ENCODE results near the gene FUBP1. TPM values are rescaled to one million over a fixed set of nuclear protein-coding genes. Genes with fewer than 3 reads are reported as not detected.
"Not testable (repeated sequence)": the region's sequence is repeated elsewhere in the genome, so short reads cannot be mapped to it uniquely, and the experiment has no call there.

Gene FUBP1
- total RNA-seq, 2 experiments from 2014 or later: 223 to 228 TPM

DNA sequence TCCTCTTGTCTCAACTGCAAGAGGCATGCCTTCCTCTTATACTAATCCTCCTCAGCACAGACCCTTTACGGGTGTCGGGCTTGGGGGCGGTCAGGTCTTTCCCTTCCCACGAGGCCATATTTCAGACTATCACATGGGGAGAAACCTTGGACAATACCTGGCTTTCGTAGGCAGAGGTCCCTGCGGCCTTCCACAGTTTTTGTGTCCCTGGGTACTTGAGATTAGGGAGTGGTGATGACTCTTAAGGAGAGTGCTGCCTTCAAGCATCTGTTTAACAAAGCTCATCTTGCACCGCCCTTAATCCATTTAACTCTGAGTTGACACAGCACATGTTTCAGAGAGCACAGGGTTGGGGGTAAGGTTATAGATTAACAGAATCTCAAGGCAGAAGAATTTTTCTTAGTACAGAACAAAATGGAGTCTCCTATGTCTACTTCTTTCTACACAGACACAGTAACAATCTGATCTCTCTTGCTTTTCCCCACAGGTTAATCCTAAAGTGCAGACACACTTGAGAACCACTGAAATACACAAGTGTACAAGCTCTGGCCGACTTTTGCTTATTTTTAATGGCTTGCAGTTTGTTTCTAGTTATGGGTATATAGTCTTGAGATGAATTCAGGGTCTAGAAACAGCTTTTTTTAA is 4.6 kb upstream of the FUBP1 start:
- H3K4me3 Mint-ChIP-seq; H3K27me3 Mint-ChIP-seq; POLR2A ChIA-PET; ATAC-seq (ENCODE audit: low read depth); H3K9me3 Mint-ChIP-seq; DNase-seq; H3K27ac Mint-ChIP-seq: not testable (repeated sequence)
- Mint-ChIP-seq H3K36me3 (peaks cover 26% of the 10 kb centered on the region), H3K4me1 (peaks cover 26% of the 10 kb centered on the region)

DNA sequence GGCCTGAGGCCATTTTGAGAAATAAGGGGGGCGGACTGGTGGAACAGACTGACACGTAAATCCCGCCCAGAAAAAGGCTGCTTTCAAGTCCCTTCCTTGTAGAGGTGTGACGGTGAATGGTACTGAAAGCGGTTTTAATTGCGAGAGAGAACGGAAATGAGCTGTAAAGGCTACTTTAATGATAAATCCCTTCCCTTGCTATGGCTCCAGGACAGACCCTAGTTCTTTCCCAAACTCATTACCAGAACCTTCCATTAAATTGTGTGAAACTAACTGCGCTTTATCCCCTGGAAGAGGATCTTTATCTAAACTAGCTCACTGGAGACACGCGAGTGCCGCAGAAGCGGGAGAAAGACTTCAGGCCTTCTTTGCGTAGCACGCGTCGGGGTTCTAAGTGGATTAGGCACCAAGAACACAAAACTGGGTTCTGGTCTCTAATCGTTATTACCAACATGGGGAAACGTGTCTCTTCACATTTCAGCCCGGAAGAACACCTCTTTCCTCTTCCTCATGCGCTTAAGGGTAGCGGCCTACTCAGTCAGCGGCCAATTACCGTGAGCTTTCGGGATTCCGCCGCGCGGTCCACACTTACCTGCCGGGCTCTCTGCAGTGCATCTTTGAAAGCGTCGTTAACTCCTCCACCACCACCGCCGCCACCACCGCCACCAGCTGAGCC is 441 bp downstream of the FUBP1 start:
- ATAC-seq (ENCODE audit: low read depth) (peak; percentile 69), DNase-seq (peak; percentile 44)
- no peak overlapping the region for H3K27ac Mint-ChIP-seq
- POLR2A ChIA-PET: interaction anchor here (0.6 to 7.7 kb wide), 17 partner anchors 11 to 671 kb away, joined by 3 to 224 read pairs (median 6); partner anchors contain the start of genes DNAJB4, IFI44, IFI44L and MIGA1
- peaks cover 25% of the 10 kb centered on the region for H3K36me3 Mint-ChIP-seq
- H3K27me3 Mint-ChIP-seq: no peaks in the 10 kb centered on the region
- H3K4me1 Mint-ChIP-seq: peaks cover 35% of the 10 kb centered on the region
- H3K4me3 Mint-ChIP-seq: no peak overlapping the region
- no peaks in the 10 kb centered on the region for H3K9me3 Mint-ChIP-seq

DNA sequence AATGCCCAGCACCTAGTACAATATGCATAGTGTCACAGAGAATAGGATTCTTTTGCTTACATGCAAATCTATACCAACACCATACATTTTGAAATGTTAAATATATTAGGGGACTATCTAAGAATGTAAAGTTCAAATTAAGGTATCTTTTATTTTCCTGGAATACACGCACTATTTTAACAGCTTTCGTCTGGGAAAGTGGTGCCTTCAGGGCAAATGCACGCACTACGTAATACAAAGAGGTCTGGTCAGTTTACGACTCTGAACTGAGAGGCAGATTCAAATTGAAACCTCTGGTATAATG is 931 bp downstream of the FUBP1 start:
- no peaks in the 10 kb centered on the region for H3K9me3 Mint-ChIP-seq
- no peak overlapping the region for H3K27ac Mint-ChIP-seq
- ATAC-seq (ENCODE audit: low read depth) (no peak), DNase-seq (no peak)
- POLR2A ChIA-PET: interaction anchor here (0.7 to 7.7 kb wide), 12 partner anchors 11 to 672 kb away, joined by 3 to 224 read pairs (median 8); partner anchors contain the start of genes DNAJB4, IFI44, IFI44L and MIGA1
- peaks cover 35% of the 10 kb centered on the region for H3K4me1 Mint-ChIP-seq
- peaks cover 25% of the 10 kb centered on the region for H3K36me3 Mint-ChIP-seq
- H3K4me3 Mint-ChIP-seq: no peak overlapping the region
- no peaks in the 10 kb centered on the region for H3K27me3 Mint-ChIP-seq

DNA sequence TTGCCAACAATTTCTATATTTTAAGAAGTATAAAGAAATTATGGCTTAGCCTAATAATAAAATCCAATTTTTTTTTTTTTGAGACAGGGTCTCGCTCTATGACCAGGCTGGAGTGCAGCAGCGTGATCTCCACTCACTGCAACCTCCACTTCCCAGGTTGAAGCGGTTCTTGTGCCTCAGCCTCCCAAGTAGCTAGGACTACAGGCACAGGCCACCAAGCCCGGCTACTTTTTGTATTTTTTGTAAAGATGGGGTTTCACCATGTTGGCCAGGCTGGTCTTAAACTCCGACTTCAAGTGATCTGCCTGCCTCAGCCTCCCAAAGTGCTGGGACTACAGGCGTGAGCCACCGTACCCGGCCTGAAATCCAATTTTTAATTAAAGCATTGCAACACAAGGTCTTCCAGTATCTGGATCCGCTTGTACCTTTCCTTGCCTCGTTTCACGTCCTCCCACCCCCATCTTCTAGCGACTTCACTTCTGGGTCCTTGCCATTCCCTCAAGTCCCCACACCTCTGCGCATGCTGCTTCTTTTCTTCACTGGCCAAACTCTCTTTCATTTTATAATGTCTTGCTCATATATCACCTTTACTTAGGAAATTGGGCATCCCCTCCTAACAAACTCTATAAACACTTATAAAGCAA is 2.3 kb downstream of the FUBP1 start:
- H3K36me3 Mint-ChIP-seq: peaks cover 27% of the 10 kb centered on the region
- DNase-seq (no peak), ATAC-seq (ENCODE audit: low read depth) (no peak)
- no peaks in the 10 kb centered on the region for H3K27me3 Mint-ChIP-seq
- H3K27ac Mint-ChIP-seq: no peak overlapping the region
- no peaks in the 10 kb centered on the region for H3K9me3 Mint-ChIP-seq
- H3K4me3 Mint-ChIP-seq: no peak overlapping the region
- POLR2A ChIA-PET: interaction anchor here (3.0 to 7.7 kb wide), 2 partner anchors 9 to 28 kb away, joined by 36 to 224 read pairs; partner anchors contain the start of gene DNAJB4
- H3K4me1 Mint-ChIP-seq: peaks cover 38% of the 10 kb centered on the region

DNA sequence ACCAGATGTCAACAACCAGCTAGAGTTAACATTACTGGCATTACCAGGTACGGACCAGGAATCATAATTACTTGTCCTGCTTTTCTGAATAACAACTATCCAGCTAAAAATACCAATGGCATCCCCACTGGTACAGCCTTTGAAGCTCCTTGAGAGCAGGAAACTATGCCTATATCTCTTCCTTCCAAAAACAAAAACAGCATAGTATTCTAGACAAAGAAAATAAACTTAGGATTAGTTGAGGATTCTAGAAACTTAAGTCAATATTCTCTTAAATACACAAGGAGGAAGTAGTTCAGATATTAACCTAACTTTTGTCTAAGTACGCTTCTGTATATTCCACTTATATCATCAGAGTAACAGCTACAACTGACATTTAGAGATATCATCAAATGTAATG is 3.0 kb downstream of the FUBP1 start:
- POLR2A ChIA-PET: interaction anchor here (1.0 to 7.7 kb wide), 2 partner anchors 19 to 29 kb away, joined by 4 to 224 read pairs; partner anchors contain the start of gene DNAJB4
- DNase-seq (no peak), ATAC-seq (ENCODE audit: low read depth) (no peak)
- Mint-ChIP-seq H3K4me3 (no peak overlapping the region), H3K27me3 (no peaks in the 10 kb centered on the region), H3K4me1 (peaks cover 40% of the 10 kb centered on the region), H3K27ac (peak overlapping the region; percentile 54), H3K9me3 (no peaks in the 10 kb centered on the region), H3K36me3 (peaks cover 31% of the 10 kb centered on the region)

DNA sequence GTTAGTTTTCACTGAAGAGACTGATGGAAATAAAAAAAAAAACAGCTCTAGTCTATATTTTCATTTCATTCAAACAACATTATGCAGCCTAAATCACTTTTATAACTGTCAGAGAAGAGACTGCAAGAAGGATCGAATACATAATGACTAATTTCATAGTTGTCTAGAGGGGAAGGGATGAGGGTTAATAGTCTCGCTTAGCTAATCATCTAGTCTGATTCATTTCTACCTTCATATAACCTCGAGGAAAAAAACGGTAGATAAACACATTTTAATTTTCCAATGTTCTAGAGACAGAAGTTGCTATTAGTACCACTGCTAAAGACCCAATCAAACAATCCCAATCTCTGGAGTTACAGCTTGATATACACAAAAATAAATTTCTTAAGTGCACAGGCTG is 3.5 kb downstream of the FUBP1 start:
- POLR2A ChIA-PET: interaction anchor here (1.0 to 7.7 kb wide), 2 partner anchors 18 to 29 kb away, joined by 4 to 224 read pairs; partner anchors contain the start of gene DNAJB4
- H3K9me3 Mint-ChIP-seq: no peaks in the 10 kb centered on the region
- peaks cover 37% of the 10 kb centered on the region for H3K4me1 Mint-ChIP-seq
- no peak overlapping the region for H3K4me3 Mint-ChIP-seq
- peaks cover 30% of the 10 kb centered on the region for H3K36me3 Mint-ChIP-seq
- DNase-seq: no peak
- H3K27me3 Mint-ChIP-seq: no peaks in the 10 kb centered on the region
- peak overlapping the region; percentile 7 for H3K27ac Mint-ChIP-seq
- ATAC-seq (ENCODE audit: low read depth): no peak

DNA sequence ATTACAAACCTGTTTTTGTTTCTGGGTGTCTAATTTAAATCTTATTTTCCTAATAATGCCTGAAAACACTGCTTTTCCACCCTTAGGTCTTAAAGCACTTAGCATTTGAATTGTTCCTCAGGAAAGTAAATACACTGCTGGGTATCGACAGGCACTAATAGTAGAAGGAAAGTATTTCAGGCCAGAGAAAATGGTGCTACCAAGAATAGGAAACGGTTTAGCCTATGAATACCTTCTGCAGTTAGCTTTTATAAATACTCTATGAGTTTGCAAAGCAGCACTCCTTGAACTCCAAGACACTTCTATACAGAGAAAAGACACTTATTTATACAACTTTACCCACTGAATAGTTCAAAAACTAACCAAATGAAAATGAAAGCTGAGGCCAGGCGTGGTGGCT is 6.8 kb downstream of the FUBP1 start:
- Mint-ChIP-seq H3K36me3 (peaks cover 40% of the 10 kb centered on the region), H3K9me3 (no peaks in the 10 kb centered on the region), H3K4me1 (peaks cover 47% of the 10 kb centered on the region), H3K4me3 (peak overlapping the region; percentile 49), H3K27me3 (no peaks in the 10 kb centered on the region), H3K27ac (no peak overlapping the region)
- DNase-seq: no peak
- POLR2A ChIA-PET: no interaction called here
- ATAC-seq (ENCODE audit: low read depth): no peak

DNA sequence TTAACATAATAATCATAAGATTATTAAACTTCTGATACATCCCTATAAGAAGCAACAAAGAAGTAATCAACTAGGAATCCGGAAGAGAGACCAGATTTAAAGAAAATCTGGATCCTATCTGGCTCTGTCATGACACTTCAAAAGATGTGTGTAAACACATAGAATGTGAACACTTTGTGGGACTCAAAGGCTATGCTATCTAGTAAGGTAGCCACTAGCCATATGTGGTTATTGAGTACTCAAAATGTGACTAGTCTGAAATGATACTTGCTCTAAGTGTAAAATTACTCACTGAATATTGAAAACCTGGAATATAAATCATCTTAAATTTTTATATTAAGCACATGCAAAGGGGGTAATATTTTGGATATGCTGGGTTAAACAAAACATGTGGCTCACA is 8.7 kb downstream of the FUBP1 start:
- POLR2A ChIA-PET: interaction anchor here (1.0 kb wide), 1 partner anchor 686 kb away, joined by 3 read pairs; no protein-coding TSS in a partner anchor
- ATAC-seq (ENCODE audit: low read depth): no peak
- no peak overlapping the region for H3K27ac Mint-ChIP-seq
- H3K4me1 Mint-ChIP-seq: peaks cover 43% of the 10 kb centered on the region
- peaks cover 37% of the 10 kb centered on the region for H3K36me3 Mint-ChIP-seq
- H3K27me3 Mint-ChIP-seq: no peaks in the 10 kb centered on the region
- no peaks in the 10 kb centered on the region for H3K9me3 Mint-ChIP-seq
- H3K4me3 Mint-ChIP-seq: no peak overlapping the region
- no peak for DNase-seq

DNA sequence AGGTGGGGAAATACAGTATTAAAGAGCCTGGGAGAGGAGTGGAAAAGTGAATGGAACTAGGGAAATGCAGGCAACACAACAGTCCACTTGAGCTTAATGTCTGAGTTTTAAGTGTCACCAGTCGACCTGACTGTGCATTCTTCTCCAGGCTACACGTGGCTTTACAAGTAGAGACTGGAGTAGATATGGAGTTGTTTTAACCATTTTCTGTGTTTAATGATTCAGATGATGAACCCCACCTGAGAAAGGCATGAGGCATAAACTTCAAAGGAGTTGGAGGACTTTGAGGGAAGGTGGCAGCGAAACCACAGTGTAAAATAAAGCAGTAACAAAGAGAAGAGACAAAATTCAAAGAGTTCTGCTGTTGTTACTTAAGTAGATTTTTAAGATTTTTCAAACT is 12.6 kb downstream of the FUBP1 start:
- POLR2A ChIA-PET: interaction anchor here (1.7 to 5.3 kb wide), 3 partner anchors 9 to 38 kb away, joined by 4 to 36 read pairs (median 6); partner anchors contain the start of genes DNAJB4 and FUBP1
- no peaks in the 10 kb centered on the region for H3K27me3 Mint-ChIP-seq
- H3K36me3 Mint-ChIP-seq: peaks cover 46% of the 10 kb centered on the region
- peak overlapping the region; percentile 68 for H3K27ac Mint-ChIP-seq
- H3K4me1 Mint-ChIP-seq: peaks cover 29% of the 10 kb centered on the region
- H3K9me3 Mint-ChIP-seq: no peaks in the 10 kb centered on the region
- ATAC-seq (ENCODE audit: low read depth) (peak; percentile 45), DNase-seq (no peak)
- no peak overlapping the region for H3K4me3 Mint-ChIP-seq

DNA sequence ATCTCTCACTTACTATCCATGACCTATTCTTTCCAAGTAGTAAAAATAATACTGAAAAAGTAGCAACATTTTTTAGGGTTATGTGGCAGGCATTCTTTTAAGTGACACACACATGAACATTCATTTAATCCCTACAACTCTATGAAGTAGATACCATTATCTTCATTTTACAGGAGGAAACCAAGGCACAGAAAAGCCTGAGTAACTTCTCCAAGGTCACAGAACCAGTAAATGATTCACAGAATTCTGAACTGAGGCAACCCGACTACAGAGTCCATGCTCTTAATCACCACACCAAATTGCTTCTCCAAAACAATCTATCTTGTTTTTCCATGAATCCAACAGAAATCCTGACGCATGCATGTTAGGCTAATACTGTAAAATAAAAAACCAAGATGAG is 17.5 kb downstream of the FUBP1 start:
- Mint-ChIP-seq H3K36me3 (peaks cover 58% of the 10 kb centered on the region), H3K4me1 (peaks cover 13% of the 10 kb centered on the region), H3K27ac (no peak overlapping the region), H3K9me3 (no peaks in the 10 kb centered on the region), H3K4me3 (no peak overlapping the region), H3K27me3 (no peaks in the 10 kb centered on the region)
- DNase-seq (no peak), ATAC-seq (ENCODE audit: low read depth) (no peak)
- POLR2A ChIA-PET: no interaction called here

DNA sequence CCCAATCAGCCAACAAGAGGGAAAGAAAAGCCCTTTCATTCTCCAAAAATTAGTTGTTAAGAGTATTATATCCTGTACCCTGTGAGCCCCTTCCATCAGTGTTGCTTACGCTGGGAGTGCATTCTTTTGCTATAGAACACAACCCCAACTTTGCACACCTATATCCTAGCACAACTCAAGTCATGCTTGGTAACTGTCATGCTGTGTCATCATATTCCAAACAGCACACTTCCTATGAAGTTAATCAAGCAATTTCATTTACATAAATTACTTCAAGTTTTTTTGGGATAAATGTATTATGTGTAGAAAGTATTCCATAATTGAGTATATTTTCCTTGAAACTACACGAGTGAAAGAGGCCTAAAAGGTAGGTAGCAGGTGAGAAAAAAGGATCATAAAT is 20.0 kb downstream of the FUBP1 start:
- no peaks in the 10 kb centered on the region for H3K27me3 Mint-ChIP-seq
- DNase-seq: no peak
- H3K4me1 Mint-ChIP-seq: peaks cover 10% of the 10 kb centered on the region
- no peak overlapping the region for H3K4me3 Mint-ChIP-seq
- H3K27ac Mint-ChIP-seq: no peak overlapping the region
- POLR2A ChIA-PET: no interaction called here
- H3K9me3 Mint-ChIP-seq: no peaks in the 10 kb centered on the region
- H3K36me3 Mint-ChIP-seq: peaks cover 53% of the 10 kb centered on the region
- no peak for ATAC-seq (ENCODE audit: low read depth)

DNA sequence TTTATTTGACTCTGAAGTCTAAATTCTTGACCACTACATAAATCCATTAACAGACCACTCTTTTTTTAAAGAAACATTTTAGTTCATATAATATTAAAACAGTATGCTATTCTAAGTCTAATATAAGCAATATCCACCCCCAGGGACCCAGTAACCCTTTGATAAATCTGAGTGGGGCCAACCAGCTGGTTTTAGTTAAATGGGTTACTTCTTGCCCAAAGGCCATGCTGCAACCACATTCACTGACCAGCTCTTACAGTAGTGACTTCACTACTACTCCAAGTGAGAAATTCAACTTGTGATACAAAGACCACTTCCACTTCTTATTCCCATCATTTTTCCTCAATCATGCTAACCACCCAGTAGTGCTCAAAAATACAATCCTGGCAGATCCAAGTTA is 20.5 kb downstream of the FUBP1 start:
- Mint-ChIP-seq H3K4me1 (peaks cover 9% of the 10 kb centered on the region), H3K4me3 (no peak overlapping the region), H3K9me3 (no peaks in the 10 kb centered on the region), H3K27ac (no peak overlapping the region), H3K36me3 (peaks cover 53% of the 10 kb centered on the region), H3K27me3 (no peaks in the 10 kb centered on the region)
- POLR2A ChIA-PET: interaction anchor here (1.3 kb wide), 1 partner anchor 8 kb away, joined by 6 read pairs; no protein-coding TSS in a partner anchor
- DNase-seq (no peak), ATAC-seq (ENCODE audit: low read depth) (no peak)

DNA sequence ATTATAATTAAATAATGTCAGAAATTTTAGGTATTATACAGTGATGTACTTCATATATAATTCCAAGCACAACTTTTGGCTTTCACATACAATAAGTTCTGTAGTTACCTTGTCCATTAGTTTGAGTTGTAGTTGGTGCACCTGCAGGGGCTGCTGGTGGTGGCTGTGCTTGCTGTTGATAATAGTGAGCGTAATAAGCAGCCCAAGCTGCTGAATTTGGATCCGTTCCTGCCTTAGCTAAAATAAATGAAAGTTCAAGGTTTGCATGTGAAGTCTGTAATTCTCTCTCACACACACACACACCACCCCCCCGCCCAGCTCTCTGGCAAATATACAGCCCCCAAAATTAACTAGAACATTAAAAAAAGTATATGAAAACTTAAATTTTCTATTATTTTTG is 22.4 kb downstream of the FUBP1 start:
- H3K4me1 Mint-ChIP-seq: peaks cover 11% of the 10 kb centered on the region
- H3K4me3 Mint-ChIP-seq: no peak overlapping the region
- no peaks in the 10 kb centered on the region for H3K9me3 Mint-ChIP-seq
- ATAC-seq (ENCODE audit: low read depth) (no peak), DNase-seq (no peak)
- H3K27me3 Mint-ChIP-seq: no peaks in the 10 kb centered on the region
- POLR2A ChIA-PET: interaction anchor here (1.2 to 1.6 kb wide), 2 partner anchors 11 to 22 kb away, joined by 3 to 8 read pairs; partner anchors contain the start of gene FUBP1
- H3K36me3 Mint-ChIP-seq: peaks cover 51% of the 10 kb centered on the region
- H3K27ac Mint-ChIP-seq: no peak overlapping the region

Data from activated naive CD8-positive, alpha-beta T cell treated with anti-CD3 and anti-CD28 coated beads, Interleukin-2, amount 10 ng/mL, durations not matched to agents 7 days and 5 days (primary cell).